Neural cell (in vitro differentiated cells): ENCODE results near the gene KLHL4. TPM values are rescaled to one million over a fixed set of nuclear protein-coding genes. Genes with fewer than 3 reads are reported as not detected.
"Not testable (repeated sequence)": the region's sequence is repeated elsewhere in the genome, so short reads cannot be mapped to it uniquely, and the experiment has no call there.

Experiments used
- H2AFZ ChIP-seq: fragments of 200-600, 300-800 bp; sonication (generic), shearing (Covaris generic); 2 replicates; pipeline ENCODE4 v1.6.0; 2014; ENCODE audit warnings: low read depth, mild to moderate bottlenecking, antibody characterized with exemption, low read length, moderate library complexity
- H3F3A ChIP-seq: fragments of 200-600 bp; shearing (Covaris generic); 2 replicates; pipeline ENCODE4 v1.6.1; 2016; ENCODE audit warnings: mild to moderate bottlenecking, moderate library complexity, mixed read lengths, antibody characterized with exemption, low read length; ENCODE audit not compliant: insufficient read depth, poor library complexity, severe bottlenecking
- H3K27ac ChIP-seq: fragments of 200-600, 300-800 bp; sonication (generic), shearing (Covaris generic); 2 replicates; pipeline ENCODE4 v1.5.1; 2014; ENCODE audit warnings: mild to moderate bottlenecking, low read length, moderate library complexity
- H3K27me3 ChIP-seq: fragments of 300-800, 200-600 bp; sonication (generic), shearing (Covaris generic); 2 replicates; pipeline ENCODE4 v1.6.0; 2014; ENCODE audit warnings: mild to moderate bottlenecking, low read depth, low read length, moderate library complexity; ENCODE audit not compliant: insufficient read depth
- H3K36me3 ChIP-seq: fragments of 300-800, 200-600 bp; sonication (generic), shearing (Covaris generic); 2 replicates; pipeline ENCODE4 v1.5.1; 2014; ENCODE audit warnings: mild to moderate bottlenecking, antibody characterized with exemption, low read length, moderate library complexity; ENCODE audit not compliant: insufficient read depth
- H3K4me2 ChIP-seq: fragments of 300-800, 200-600 bp; sonication (generic), shearing (Covaris generic); 2 replicates; pipeline ENCODE4 v1.6.0; 2014; ENCODE audit warnings: mild to moderate bottlenecking, low read length
- H3K4me3 ChIP-seq: fragments of 300-800, 200-600 bp; sonication (generic), shearing (Covaris generic); 2 replicates; pipeline ENCODE4 v1.5.1; 2014; ENCODE audit warnings: mild to moderate bottlenecking, low read length, moderate library complexity
- H3K79me2 ChIP-seq: fragments of 200-600 bp; shearing (Covaris generic); replicated peaks from 2 replicates; pipeline ENCODE4 v1.6.0; 2014; ENCODE audit warnings: mild to moderate bottlenecking, low read length, moderate library complexity; ENCODE audit not compliant: insufficient read depth
- H3K9ac ChIP-seq: fragments of 300-800, 200-600 bp; sonication (generic), shearing (Covaris generic); 2 replicates; pipeline ENCODE4 v1.6.1; 2016; ENCODE audit warnings: mild to moderate bottlenecking, low read length, mixed read lengths
- H3K9me2 ChIP-seq: fragments of 200-600 bp; shearing (Covaris generic); 2 replicates; pipeline ENCODE4 v1.6.1; 2016; ENCODE audit warnings: mild to moderate bottlenecking, low read length, mixed read lengths; ENCODE audit not compliant: insufficient read depth
- H3K9me3 ChIP-seq: fragments of 200-600, 300-800 bp; sonication (generic), shearing (Covaris generic); 2 replicates; pipeline ENCODE4 v1.6.1; 2016; ENCODE audit warnings: mild to moderate bottlenecking, mixed run types, low read length, moderate library complexity, mixed read lengths
- H4K20me1 ChIP-seq: fragments of 200-600 bp; shearing (Covaris generic); 2 replicates; pipeline ENCODE4 v1.6.1; 2016; ENCODE audit warnings: mild to moderate bottlenecking, mixed run types; ENCODE audit not compliant: insufficient read depth
- EP300 ChIP-seq: fragments of 450-650 bp; conservative IDR thresholded peaks from 2 replicates; pipeline ENCODE4 v1.6.1; 2014; ENCODE audit warnings: antibody characterized with exemption, mild to moderate bottlenecking, moderate library complexity; ENCODE audit not compliant: poor library complexity, severe bottlenecking
- EZH2 ChIP-seq: fragments of 200-600, 300-800 bp; shearing (Covaris generic), sonication (generic); IDR thresholded peaks from 2 replicates; pipeline ENCODE4 v1.6.1; 2014; ENCODE audit warnings: antibody characterized with exemption, low read length, borderline replicate concordance, mild to moderate bottlenecking; ENCODE audit not compliant: insufficient read depth, poor library complexity, severe bottlenecking
- MXI1 ChIP-seq: fragments of 450-650 bp; conservative IDR thresholded peaks from 2 replicates; pipeline ENCODE4 v1.6.1; 2014; ENCODE audit warnings: antibody characterized with exemption, mild to moderate bottlenecking; ENCODE audit not compliant: poor library complexity, severe bottlenecking
- POLR2AphosphoS5 ChIP-seq: IDR thresholded peaks from 2 replicates; pipeline ENCODE4 v1.6.1; 2012
- RAD21 ChIP-seq: fragments of 450-650 bp; conservative IDR thresholded peaks from 2 replicates; pipeline ENCODE4 v1.6.1; 2014; ENCODE audit warnings: antibody characterized with exemption, mild to moderate bottlenecking, moderate library complexity
- REST ChIP-seq: IDR thresholded peaks from 2 replicates; pipeline ENCODE4 v1.6.1; 2012; ENCODE audit warnings: borderline replicate concordance
- SMC3 ChIP-seq: fragments of 450-650 bp; conservative IDR thresholded peaks from 2 replicates; pipeline ENCODE4 v1.6.1; 2014; ENCODE audit warnings: antibody characterized with exemption, mild to moderate bottlenecking, moderate library complexity; ENCODE audit not compliant: poor library complexity
- TAF1 ChIP-seq: IDR thresholded peaks from 2 replicates; pipeline ENCODE4 v1.6.1; 2012; ENCODE audit warnings: low read depth
- polyA plus RNA-seq: library from polyadenylated mRNA; depleted of rRNA; stranded (reverse); fragments of >200 nt; gene quantifications from 2 replicates; pipeline ENCODE4 v1.2.3, GENCODE V29; 2014
- TF ChIP-seq, protein P1 (sequence below): fragments of 450-650 bp; IDR thresholded peaks from 2 replicates; pipeline ENCODE4 v1.5.1; 2014; ENCODE audit warnings: antibody characterized with exemption, mild to moderate bottlenecking, moderate library complexity; ENCODE audit not compliant: poor library complexity, severe bottlenecking

The KLHL4 gene
- polyA plus RNA-seq, 1 donor from 2014 or later = 2.8 TPM

GRCh38 chrX:87636533-87636932 is 118.9 kb downstream of the KLHL4 start:
- Histone ChIP-seq H3K36me3 (no peaks in the 10 kb centered on the region), H3K9ac (no peak overlapping the region), H3K9me2 (no peaks in the 10 kb centered on the region), H3K79me2 (no peaks in the 10 kb centered on the region), H3K27ac (no peak overlapping the region), H3K4me2 (no peak overlapping the region), H3K9me3 (no peaks in the 10 kb centered on the region), H3F3A (no peaks in the 10 kb centered on the region), H2AFZ (no peak overlapping the region), H3K4me3 (no peak overlapping the region), H3K27me3 (no peaks in the 10 kb centered on the region), H4K20me1 (no peaks in the 10 kb centered on the region)
- TF ChIP-seq, protein P1, sequence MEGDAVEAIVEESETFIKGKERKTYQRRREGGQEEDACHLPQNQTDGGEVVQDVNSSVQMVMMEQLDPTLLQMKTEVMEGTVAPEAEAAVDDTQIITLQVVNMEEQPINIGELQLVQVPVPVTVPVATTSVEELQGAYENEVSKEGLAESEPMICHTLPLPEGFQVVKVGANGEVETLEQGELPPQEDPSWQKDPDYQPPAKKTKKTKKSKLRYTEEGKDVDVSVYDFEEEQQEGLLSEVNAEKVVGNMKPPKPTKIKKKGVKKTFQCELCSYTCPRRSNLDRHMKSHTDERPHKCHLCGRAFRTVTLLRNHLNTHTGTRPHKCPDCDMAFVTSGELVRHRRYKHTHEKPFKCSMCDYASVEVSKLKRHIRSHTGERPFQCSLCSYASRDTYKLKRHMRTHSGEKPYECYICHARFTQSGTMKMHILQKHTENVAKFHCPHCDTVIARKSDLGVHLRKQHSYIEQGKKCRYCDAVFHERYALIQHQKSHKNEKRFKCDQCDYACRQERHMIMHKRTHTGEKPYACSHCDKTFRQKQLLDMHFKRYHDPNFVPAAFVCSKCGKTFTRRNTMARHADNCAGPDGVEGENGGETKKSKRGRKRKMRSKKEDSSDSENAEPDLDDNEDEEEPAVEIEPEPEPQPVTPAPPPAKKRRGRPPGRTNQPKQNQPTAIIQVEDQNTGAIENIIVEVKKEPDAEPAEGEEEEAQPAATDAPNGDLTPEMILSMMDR = no peak
- TF ChIP-seq EZH2 = no peak
- no peak for TF ChIP-seq POLR2AphosphoS5
- no peak for TF ChIP-seq MXI1
- TF ChIP-seq REST = no peak
- no peak for TF ChIP-seq RAD21
- no peak for TF ChIP-seq TAF1
- TF ChIP-seq EP300 = no peak
- no peak for TF ChIP-seq SMC3

- not testable (repeated sequence) for H3K9me2 ChIP-seq, H3K4me3 ChIP-seq, H3K27ac ChIP-seq, H3K27me3 ChIP-seq, H3K9me3 ChIP-seq, H3K79me2 ChIP-seq, H3F3A ChIP-seq, H3K36me3 ChIP-seq, H3K4me2 ChIP-seq, H3K9ac ChIP-seq, H2AFZ ChIP-seq, H4K20me1 ChIP-seq
Observed at GRCh38 chrX:87641439-87641838, 123.8 kb downstream of the KLHL4 start.

- no peaks in the 10 kb centered on the region for H3K36me3 ChIP-seq
- H3K9me3 ChIP-seq = no peaks in the 10 kb centered on the region
- H2AFZ ChIP-seq = no peak overlapping the region
- TF ChIP-seq RAD21 (no peak), MXI1 (no peak), REST (no peak), EP300 (no peak), EZH2 (no peak), TAF1 (no peak), SMC3 (no peak), POLR2AphosphoS5 (no peak)
- TF ChIP-seq, protein P1 = no peak
- H3K4me2 ChIP-seq = no peak overlapping the region
- no peaks in the 10 kb centered on the region for H3K79me2 ChIP-seq
- no peaks in the 10 kb centered on the region for H3K27me3 ChIP-seq
- H3K9me2 ChIP-seq = no peaks in the 10 kb centered on the region
- no peaks in the 10 kb centered on the region for H4K20me1 ChIP-seq
- H3F3A ChIP-seq = no peaks in the 10 kb centered on the region
- no peak overlapping the region for H3K4me3 ChIP-seq
- H3K27ac ChIP-seq = no peak overlapping the region
- H3K9ac ChIP-seq = no peak overlapping the region
Observed at GRCh38 chrX:87661761-87662160, 144.2 kb downstream of the KLHL4 start.
